HPDE6-E6E7 (cell line): ENCODE data around the gene TMEM203.

Experiments used
- DNase-seq: peaks from one replicate; pipeline ENCODE4 v3.0.0; 2011; ENCODE audit warnings: missing footprints; ENCODE audit errors: extremely low spot score

Gene TMEM203

GRCh38 chr9:137167277-137167746, 38.1 kb downstream of the TMEM203 start:
- no peak for DNase-seq

- DNase-seq, result no peak
Observed at GRCh38 chr9:137166380-137167229, 38.8 kb downstream of the TMEM203 start.

GRCh38 chr9:137165250-137165836, 40.1 kb downstream of the TMEM203 start:
- no peak for DNase-seq

GRCh38 chr9:137164370-137165249, 40.8 kb downstream of the TMEM203 start:
- DNase-seq, result no peak

- no peak for DNase-seq
Observed at GRCh38 chr9:137163805-137164204, 41.6 kb downstream of the TMEM203 start.

- DNase-seq, result no peak
Observed at GRCh38 chr9:137163365-137163715, 42.1 kb downstream of the TMEM203 start.

- DNase-seq, result no peak
Observed at GRCh38 chr9:137162505-137163364, 42.7 kb downstream of the TMEM203 start.

- DNase-seq, result no peak
Observed at GRCh38 chr9:137161558-137162486, 43.6 kb downstream of the TMEM203 start.

GRCh38 chr9:137160716-137161557, 44.5 kb downstream of the TMEM203 start:
- DNase-seq, result no peak

GRCh38 chr9:137160054-137160425, 45.4 kb downstream of the TMEM203 start:
- no peak for DNase-seq

GRCh38 chr9:137159105-137160053, 46.1 kb downstream of the TMEM203 start:
- no peak for DNase-seq

GRCh38 chr9:137158625-137159024, 46.8 kb downstream of the TMEM203 start:
- DNase-seq, result no peak

- DNase-seq, result no peak
Observed at GRCh38 chr9:137157618-137158415, 47.6 kb downstream of the TMEM203 start.

- no peak for DNase-seq
Observed at GRCh38 chr9:137156567-137157375, 48.7 kb downstream of the TMEM203 start.
